HepG2 (cell line): Measurements from ENCODE around the gene JPH4. TPM values are rescaled to one million over a fixed set of nuclear protein-coding genes. Genes with fewer than 3 reads are reported as not detected.

Source experiments
- EHMT2 ChIP-seq: fragments of 200-600 bp; sonication (generic); IDR thresholded peaks from 2 replicates; pipeline ENCODE4 v1.7.0; 2017; ENCODE audit warnings: antibody characterized with exemption, low read depth, low read length, borderline replicate concordance
- IRX3 ChIP-seq: sonication (generic); formaldehyde crosslinking; IDR thresholded peaks from 2 replicates; pipeline ENCODE4 v1.8.1; 2023; ENCODE audit warnings: mild to moderate bottlenecking, low read depth, missing genetic modification reagents, borderline replicate concordance
- KDM6A ChIP-seq: IDR thresholded peaks from 2 replicates; pipeline ENCODE4 v1.6.1; 2016; ENCODE audit warnings: low read depth
- MEIS1 ChIP-seq: sonication (generic); formaldehyde crosslinking; IDR thresholded peaks from 2 replicates; pipeline ENCODE4 v1.9.0; 2021; ENCODE audit warnings: mild to moderate bottlenecking, missing genetic modification reagents, moderate library complexity, borderline replicate concordance
- MLLT10 ChIP-seq: sonication (generic); formaldehyde crosslinking; IDR thresholded peaks from 2 replicates; pipeline ENCODE4 v1.4.0; 2020; ENCODE audit warnings: missing genetic modification reagents
- NR2F1 ChIP-seq, 2 experiments: fragments of 450-650 bp in 1 of 2; formaldehyde crosslinking in 1 of 2; IDR thresholded peaks; 2 replicates each; pipeline versions ENCODE4 v1.5.0 to v1.6.1; 2016 to 2020; ENCODE audit warnings: mild to moderate bottlenecking in 1 of 2, missing compliant biosample characterization in 1 of 2, missing genetic modification reagents in 1 of 2, moderate library complexity in 1 of 2
- SKI ChIP-seq: fragments of 450-650 bp; IDR thresholded peaks from one replicate; pipeline ENCODE4 v1.6.1; 2018; ENCODE audit warnings: mild to moderate bottlenecking; ENCODE audit not compliant: partially characterized antibody
- SRY ChIP-seq: sonication (generic); formaldehyde crosslinking; IDR thresholded peaks from 2 replicates; pipeline ENCODE4 v1.8.0; 2022; ENCODE audit warnings: mild to moderate bottlenecking, missing genetic modification reagents
- TEAD3 ChIP-seq: optimal IDR thresholded peaks from 2 replicates; pipeline ENCODE3; 2016; ENCODE audit warnings: borderline replicate concordance
- YEATS2 ChIP-seq: sonication (generic); formaldehyde crosslinking; IDR thresholded peaks from 2 replicates; pipeline ENCODE4 v1.4.0; 2020; ENCODE audit warnings: missing genetic modification reagents, borderline replicate concordance
- ZC3H4 ChIP-seq: sonication (generic); formaldehyde crosslinking; IDR thresholded peaks from 2 replicates; pipeline ENCODE4 v1.4.0; 2020; ENCODE audit warnings: missing genetic modification reagents, borderline replicate concordance
- polyA plus RNA-seq, 8 experiments: library from polyadenylated mRNA; depleted of rRNA in 3 of 8; stranded (reverse) in 7 of 8; unstranded in 1 of 8; fragments of >200 nt; fragmentation: Illumina TruSeq in 4 of 8; extraction: Trizol in 4 of 8; gene quantifications; 2 replicates each; pipeline versions ENCODE4 v1.2.1 to v1.2.3, GENCODE V29; 2011 to 2016; ENCODE audit warnings: low read depth in 4 of 8, missing spikeins in 1 of 8, mixed read lengths in 1 of 8; ENCODE audit not compliant: insufficient read depth in 1 of 8
- total RNA-seq, 5 experiments: library from RNA; depleted of rRNA; stranded (reverse); fragments of >200 nt; fragmentation: Illumina TruSeq; extraction: Trizol; gene quantifications; 2 replicates each; pipeline ENCODE4 v1.2.3, GENCODE V29; 2016; ENCODE audit warnings: low read depth in 1 of 5
- TF ChIP-seq, protein P1 (sequence below), 2 experiments: sonication (generic) in 1 of 2; formaldehyde crosslinking in 1 of 2; IDR thresholded peaks; 2 replicates each; pipeline versions ENCODE4 v1.5.1 to v1.6.1; 2011 to 2020; ENCODE audit warnings: borderline replicate concordance in 1 of 2, low read depth in 1 of 2, low read length in 1 of 2, mild to moderate bottlenecking in 1 of 2, missing genetic modification reagents in 1 of 2, moderate library complexity in 1 of 2
- TF ChIP-seq, protein P2 (sequence below): sonication (generic); formaldehyde crosslinking; IDR thresholded peaks from 2 replicates; pipeline ENCODE4 v1.5.1; 2020; ENCODE audit warnings: missing genetic modification reagents, mild to moderate bottlenecking, borderline replicate concordance
- TF ChIP-seq, protein P3 (sequence below): sonication (generic); formaldehyde crosslinking; IDR thresholded peaks from 2 replicates; pipeline ENCODE4 v1.5.1; 2020; ENCODE audit warnings: missing genetic modification reagents, mild to moderate bottlenecking, borderline replicate concordance
- TF ChIP-seq, protein P4 (sequence below): sonication (generic); formaldehyde crosslinking; IDR thresholded peaks from 2 replicates; pipeline ENCODE4 v1.4.0; 2020; ENCODE audit warnings: missing genetic modification reagents
- TF ChIP-seq, protein P5 (sequence below): sonication (generic); formaldehyde crosslinking; IDR thresholded peaks from 2 replicates; pipeline ENCODE4 v1.4.0; 2020; ENCODE audit warnings: missing genetic modification reagents, borderline replicate concordance

The JPH4 gene
- total and polyA plus RNA-seq, 2 of the 13 experiments (the other 11 are each of a cell fraction or from before 2014, with no cell fraction given): 0.08 to 0.22 TPM

DNA sequence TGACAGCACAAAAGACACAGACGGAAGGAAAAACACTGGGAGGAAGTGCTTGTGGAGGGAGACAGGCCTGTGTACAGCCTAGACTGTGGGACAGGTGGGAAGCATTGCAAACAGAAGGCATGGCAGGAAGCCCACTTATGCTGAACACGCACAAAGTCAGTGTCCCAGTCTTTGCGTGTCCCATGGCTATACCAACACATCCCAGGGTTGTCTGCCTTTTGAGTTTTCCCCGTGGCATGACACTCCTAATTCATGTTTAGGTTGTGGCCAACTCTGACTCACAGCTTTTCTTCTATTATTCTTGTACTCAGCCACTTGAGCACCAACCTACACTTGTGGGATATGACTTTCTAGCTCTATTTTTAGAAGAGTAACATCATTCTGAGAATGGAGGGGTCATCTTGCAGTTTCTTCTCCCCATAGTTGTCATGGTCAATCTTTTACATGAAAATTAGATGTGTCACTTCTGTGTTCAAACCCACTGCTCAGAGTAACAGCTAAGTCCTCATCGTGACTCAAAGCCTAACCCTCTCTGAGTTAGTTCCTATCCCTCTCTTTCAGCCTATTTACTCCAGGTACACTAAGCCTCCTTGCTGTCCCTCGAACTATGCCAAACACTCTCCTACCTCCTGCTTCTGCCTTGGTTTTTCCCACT, 27.5 kb upstream of the JPH4 start (continued):
- TF ChIP-seq, protein P1, sequence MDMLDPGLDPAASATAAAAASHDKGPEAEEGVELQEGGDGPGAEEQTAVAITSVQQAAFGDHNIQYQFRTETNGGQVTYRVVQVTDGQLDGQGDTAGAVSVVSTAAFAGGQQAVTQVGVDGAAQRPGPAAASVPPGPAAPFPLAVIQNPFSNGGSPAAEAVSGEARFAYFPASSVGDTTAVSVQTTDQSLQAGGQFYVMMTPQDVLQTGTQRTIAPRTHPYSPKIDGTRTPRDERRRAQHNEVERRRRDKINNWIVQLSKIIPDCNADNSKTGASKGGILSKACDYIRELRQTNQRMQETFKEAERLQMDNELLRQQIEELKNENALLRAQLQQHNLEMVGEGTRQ (IDR thresholded peaks at IDR 0.05; ENCODE audit: low read depth, low read length): no peak; the same call in 1 of the 2 replicates
- TF ChIP-seq, protein P1 (CRISPR knock-in tag; IDR thresholded peaks at IDR 0.05; ENCODE audit: borderline replicate concordance): no peak
- no peak for TF ChIP-seq MLLT10 (CRISPR knock-in tag)
- no peak for TF ChIP-seq MEIS1 (CRISPR knock-in tag)
- no peak for TF ChIP-seq KDM6A (CRISPR knock-in tag)
- no peak for TF ChIP-seq SKI
- TF ChIP-seq, protein P2, sequence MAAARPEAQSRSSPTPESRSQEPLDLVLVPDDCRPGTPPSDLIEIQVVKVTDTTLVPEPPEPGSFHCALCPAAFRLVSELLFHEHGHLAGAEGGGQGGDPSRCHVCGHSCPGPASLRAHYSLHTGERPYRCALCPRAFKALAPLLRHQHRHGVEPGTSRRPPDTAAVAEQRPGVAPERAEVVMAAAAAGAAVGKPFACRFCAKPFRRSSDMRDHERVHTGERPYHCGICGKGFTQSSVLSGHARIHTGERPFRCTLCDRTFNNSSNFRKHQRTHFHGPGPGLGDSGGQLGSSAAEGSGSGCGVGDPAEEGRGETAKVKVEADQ (CRISPR knock-in tag): no peak
- no peak for TF ChIP-seq ZC3H4 (CRISPR knock-in tag)
- TF ChIP-seq, protein P3, sequence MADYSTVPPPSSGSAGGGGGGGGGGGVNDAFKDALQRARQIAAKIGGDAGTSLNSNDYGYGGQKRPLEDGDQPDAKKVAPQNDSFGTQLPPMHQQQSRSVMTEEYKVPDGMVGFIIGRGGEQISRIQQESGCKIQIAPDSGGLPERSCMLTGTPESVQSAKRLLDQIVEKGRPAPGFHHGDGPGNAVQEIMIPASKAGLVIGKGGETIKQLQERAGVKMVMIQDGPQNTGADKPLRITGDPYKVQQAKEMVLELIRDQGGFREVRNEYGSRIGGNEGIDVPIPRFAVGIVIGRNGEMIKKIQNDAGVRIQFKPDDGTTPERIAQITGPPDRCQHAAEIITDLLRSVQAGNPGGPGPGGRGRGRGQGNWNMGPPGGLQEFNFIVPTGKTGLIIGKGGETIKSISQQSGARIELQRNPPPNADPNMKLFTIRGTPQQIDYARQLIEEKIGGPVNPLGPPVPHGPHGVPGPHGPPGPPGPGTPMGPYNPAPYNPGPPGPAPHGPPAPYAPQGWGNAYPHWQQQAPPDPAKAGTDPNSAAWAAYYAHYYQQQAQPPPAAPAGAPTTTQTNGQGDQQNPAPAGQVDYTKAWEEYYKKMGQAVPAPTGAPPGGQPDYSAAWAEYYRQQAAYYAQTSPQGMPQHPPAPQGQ: no peak
- TF ChIP-seq, protein P4, sequence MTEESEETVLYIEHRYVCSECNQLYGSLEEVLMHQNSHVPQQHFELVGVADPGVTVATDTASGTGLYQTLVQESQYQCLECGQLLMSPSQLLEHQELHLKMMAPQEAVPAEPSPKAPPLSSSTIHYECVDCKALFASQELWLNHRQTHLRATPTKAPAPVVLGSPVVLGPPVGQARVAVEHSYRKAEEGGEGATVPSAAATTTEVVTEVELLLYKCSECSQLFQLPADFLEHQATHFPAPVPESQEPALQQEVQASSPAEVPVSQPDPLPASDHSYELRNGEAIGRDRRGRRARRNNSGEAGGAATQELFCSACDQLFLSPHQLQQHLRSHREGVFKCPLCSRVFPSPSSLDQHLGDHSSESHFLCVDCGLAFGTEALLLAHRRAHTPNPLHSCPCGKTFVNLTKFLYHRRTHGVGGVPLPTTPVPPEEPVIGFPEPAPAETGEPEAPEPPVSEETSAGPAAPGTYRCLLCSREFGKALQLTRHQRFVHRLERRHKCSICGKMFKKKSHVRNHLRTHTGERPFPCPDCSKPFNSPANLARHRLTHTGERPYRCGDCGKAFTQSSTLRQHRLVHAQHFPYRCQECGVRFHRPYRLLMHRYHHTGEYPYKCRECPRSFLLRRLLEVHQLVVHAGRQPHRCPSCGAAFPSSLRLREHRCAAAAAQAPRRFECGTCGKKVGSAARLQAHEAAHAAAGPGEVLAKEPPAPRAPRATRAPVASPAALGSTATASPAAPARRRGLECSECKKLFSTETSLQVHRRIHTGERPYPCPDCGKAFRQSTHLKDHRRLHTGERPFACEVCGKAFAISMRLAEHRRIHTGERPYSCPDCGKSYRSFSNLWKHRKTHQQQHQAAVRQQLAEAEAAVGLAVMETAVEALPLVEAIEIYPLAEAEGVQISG: no peak
- no peak for TF ChIP-seq TEAD3 (CRISPR knock-in tag)
- TF ChIP-seq YEATS2 (CRISPR knock-in tag): no peak
- TF ChIP-seq, protein P5, sequence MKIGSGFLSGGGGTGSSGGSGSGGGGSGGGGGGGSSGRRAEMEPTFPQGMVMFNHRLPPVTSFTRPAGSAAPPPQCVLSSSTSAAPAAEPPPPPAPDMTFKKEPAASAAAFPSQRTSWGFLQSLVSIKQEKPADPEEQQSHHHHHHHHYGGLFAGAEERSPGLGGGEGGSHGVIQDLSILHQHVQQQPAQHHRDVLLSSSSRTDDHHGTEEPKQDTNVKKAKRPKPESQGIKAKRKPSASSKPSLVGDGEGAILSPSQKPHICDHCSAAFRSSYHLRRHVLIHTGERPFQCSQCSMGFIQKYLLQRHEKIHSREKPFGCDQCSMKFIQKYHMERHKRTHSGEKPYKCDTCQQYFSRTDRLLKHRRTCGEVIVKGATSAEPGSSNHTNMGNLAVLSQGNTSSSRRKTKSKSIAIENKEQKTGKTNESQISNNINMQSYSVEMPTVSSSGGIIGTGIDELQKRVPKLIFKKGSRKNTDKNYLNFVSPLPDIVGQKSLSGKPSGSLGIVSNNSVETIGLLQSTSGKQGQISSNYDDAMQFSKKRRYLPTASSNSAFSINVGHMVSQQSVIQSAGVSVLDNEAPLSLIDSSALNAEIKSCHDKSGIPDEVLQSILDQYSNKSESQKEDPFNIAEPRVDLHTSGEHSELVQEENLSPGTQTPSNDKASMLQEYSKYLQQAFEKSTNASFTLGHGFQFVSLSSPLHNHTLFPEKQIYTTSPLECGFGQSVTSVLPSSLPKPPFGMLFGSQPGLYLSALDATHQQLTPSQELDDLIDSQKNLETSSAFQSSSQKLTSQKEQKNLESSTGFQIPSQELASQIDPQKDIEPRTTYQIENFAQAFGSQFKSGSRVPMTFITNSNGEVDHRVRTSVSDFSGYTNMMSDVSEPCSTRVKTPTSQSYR: no peak
- TF ChIP-seq NR2F1 (CRISPR knock-in tag; IDR thresholded peaks at IDR 0.05): no peak
- no peak for TF ChIP-seq EHMT2
- no peak for TF ChIP-seq SRY
- TF ChIP-seq IRX3 (CRISPR knock-in tag): no peak
